ENCODE data around the gene MED8.
"Not testable (repeated sequence)": the region's sequence is repeated elsewhere in the genome, so short reads cannot be mapped to it uniquely, and the experiment has no call there.

The MED8 gene

DNA sequence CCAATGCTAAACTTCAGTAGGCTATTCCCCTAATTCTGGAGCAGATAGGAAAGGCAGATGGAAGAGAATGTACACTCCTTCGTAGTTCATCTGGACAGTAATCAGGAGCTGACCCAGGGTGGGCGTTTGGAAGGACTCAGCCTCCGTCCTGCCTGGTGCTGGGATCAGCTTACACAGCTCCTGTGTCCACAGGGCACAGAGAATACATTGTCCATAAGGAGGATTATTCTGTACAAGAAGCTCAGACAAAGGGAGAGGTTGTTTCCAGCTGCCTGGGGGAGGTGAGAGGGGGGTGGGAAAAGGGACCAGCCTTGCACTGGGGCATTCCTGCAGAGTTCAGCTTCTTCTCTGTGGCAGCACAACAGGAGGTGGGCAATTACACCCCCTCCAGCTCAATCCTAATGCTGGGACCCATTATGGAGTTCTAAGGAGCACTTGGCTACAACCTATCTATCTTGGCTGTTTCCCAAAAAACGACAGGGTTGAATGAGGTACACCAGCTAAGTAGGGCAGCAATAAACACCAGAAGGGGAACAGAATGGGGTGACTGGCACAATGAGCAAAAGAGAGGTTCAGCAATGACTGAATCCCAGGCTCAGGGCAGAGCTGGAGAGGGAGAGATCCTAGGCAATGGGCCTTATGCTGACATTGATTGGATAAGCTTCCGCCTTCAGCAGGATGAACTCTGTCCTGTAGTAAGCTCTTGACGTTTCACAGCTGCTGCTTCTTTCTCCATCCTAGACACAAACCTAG is 7.4 kb downstream of the MED8 start:
- no peak for FAIRE-seq

GRCh38 chr1:43381612-43382011 is 8.0 kb downstream of the MED8 start:
- no peak for FAIRE-seq

- FAIRE-seq = no peak
These were observed 10.1 kb downstream of the MED8 start for GRCh38 chr1:43379476-43379875.

DNA sequence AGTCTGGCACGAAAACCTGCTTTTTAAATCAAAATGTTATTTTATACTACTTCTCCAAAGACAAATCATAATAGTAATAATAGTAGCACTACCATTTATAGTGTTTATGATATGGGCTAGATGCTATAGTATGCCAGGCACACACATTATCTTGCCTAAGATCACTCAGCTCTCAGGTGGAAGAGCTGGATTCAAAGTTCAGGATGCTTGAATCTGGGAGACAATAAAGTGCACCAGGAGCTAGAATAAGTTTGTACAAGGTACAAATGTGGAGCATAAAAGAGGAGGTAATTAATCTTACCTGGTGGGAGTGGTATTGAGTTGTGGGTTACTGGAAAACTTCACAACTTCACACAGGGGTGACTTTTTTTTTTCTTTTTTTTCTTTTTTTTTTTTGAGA is 11.8 kb downstream of the MED8 start:
- FAIRE-seq = no peak

DNA sequence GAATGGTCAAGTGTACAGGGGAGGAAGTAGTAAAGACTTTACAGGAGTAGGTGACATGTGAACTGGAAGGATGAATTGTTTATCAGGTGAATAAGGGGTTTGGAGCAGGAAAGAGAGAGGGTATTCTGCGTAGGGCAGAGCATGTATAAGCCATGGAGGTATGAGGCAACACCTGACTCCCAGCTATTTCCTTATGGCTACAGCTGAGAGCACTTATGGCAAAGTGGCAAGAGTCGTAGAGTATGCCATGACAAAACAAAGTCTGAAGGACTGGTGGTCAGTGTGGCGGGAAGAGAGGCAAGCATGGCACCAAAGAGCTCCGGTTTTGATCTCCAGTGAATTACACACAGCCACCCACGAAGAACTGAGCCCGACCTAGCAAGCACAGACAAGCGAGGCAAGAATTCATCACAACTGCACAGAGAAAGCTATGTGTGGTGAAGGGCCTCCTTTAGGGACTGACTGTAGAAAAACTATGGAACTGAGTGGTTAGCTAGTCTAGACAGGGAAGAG is 12.8 kb downstream of the MED8 start:
- no peak for FAIRE-seq

DNA sequence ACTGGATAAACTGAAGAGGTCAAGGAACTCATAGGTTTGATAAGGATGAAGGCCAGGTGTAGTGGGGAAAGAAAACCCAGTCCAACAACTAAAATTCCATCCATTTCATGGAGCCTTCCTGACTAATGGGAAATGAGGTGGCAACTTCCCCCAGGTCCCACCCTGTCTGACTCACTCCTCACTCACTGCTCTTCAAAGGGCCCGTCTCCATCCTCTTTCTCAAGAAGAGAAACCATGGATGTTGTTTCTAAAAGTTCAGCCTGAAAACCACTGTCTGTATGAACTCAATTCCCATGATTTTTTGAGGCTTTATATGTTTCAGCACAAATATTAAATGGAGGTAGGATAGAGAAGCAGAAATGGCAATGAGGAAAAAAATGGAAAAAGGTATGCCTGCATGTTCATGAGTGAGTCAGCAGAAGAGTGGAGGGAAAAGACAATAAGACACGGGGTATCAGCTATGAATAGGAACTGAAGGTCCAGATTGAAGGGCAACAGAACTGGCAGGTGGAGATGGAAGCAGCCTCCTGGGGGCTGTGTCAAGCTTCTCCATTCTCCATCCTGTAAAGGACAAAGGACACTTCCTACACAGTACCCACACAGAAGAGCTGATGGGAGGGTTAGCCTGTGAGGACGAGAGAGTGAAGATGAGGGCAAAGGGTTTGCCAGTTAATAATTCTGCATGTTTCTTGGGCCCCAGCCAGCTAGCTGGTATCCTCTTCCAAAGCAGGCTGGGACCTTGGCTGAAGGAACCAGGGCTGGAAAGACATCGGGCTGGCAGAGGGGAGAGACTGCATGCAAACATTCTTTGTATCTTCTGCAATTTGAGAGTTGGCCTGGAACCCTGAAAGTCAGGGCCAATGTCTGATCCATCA is 16.3 kb downstream of the MED8 start:
- no peak for FAIRE-seq

GRCh38 chr1:43372172-43372571 is 17.4 kb downstream of the MED8 start:
- no peak for FAIRE-seq

DNA sequence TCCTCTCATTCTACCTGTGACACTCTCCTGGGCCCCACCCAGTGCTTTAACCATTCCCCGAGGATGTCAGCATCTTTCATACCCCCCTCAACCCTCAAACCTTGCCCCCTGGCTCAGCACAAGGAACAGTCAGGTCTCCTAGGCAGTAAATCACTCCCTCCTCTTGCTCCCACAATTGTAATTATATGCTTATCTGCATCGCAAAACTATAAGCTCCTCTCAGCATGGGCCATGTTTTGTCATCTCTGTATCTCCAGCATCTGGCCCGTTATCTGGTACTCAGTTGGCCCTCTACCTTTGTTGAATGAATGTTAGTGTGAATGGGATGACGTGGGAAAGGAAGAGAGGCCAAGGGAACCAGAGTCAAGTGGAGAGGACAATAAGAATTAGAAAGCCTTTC is 19.0 kb downstream of the MED8 start:
- FAIRE-seq = no peak

DNA sequence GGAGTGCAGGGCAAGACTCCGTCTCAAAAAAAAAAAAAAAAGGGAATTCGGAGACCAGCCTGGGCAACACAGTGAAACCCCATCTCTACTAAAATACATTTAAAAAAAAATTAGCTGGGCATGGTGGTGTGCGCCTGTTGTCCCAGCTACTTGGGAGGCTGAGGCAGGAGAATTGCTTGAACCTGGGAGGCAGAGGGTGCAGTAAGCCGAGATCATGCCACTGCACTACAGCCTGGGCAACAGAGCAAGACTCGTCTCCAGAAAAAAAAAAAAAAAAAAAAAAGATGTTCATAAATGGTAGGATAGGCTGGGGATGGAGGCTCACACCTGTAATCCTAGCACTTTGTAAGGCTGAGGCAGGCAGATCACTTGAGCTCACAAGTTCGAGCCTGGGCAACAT is 19.8 kb downstream of the MED8 start:
- not testable (repeated sequence) for FAIRE-seq

DNA sequence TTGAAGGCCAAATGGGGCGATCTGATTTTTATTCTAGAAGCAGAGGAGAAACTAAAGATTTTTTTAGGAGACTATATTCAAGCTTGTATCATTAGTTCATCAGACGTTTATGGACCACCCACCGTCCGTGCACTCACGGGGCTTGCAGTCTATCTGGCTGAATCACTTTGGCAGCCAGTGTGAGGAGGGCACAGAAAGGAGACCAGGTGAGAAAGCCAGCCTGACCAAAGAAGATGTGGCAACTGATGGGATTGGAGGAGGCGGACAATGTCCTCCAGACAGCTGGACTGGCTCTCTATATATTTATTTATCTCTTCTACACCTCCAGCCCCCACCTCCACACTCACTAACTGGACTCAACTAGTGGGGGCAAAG is 21.0 kb downstream of the MED8 start:
- no peak for FAIRE-seq

DNA sequence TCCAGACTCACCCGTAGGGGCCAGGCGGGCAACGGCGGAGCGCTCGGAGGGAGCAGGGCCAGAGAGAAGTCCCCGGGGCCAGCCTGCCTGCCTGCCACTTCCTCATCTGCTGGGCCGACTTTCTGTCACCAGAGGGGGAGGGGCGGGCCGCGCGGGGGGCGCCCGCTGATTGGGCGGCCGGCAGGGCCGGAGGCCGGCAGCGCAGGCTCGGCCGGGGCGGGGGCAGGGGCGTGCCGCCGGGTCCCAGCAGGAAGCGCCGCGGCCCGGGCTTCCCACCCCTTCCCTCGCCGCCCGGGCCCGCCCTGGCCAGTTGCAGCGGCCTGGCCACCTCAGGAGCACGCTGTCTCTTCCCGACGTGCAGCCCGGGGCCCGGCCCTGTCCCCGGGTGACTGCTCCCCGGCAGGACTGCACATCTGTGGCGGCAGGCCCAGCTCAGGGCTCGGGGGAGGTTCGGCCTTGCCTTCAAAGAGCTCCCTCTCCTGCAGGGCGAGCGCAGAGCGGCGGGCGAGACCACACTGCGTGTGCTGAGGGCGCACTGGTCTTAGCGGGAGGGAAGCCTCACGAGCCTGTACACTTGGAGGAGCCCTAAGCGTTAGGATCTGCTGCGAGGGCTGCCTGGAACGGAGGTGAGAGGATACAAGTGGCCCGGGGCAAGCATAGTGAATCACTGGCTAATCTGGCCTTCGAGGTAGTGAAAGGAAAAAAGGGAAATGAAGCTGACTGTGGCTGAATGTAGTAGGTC is 21.5 kb downstream of the MED8 start, which contains the start of gene ELOVL1:
Gene ELOVL1 (minus strand): TSS at position 108 of the 742 bp plus-strand sequence. CDS start 2,402 bp downstream, outside the sequence.
- FAIRE-seq = no peak

GRCh38 chr1:43367026-43367903 is 22.3 kb downstream of the MED8 start:
- no peak for FAIRE-seq

DNA sequence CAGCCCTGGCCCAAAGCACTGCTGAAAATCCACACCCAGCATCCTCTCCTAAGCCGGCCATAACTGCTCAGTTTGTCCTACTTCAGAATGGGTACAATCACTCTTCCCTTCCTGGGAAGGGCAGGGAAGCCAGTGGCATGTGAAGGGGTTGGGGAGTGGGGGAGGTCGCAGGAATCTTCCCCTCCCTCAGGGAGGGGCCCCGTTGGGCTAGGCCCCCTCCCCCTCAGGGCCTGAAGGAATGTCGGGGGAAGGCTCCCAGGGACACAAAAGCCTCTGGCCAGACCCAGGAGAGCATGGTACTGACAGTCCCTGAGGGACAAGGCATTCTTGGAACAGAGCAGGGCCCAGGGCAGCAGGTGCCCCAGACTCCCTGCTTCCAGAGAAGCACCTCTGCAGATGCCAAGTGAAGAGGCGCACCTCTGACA is 23.0 kb downstream of the MED8 start:
- FAIRE-seq = no peak

DNA sequence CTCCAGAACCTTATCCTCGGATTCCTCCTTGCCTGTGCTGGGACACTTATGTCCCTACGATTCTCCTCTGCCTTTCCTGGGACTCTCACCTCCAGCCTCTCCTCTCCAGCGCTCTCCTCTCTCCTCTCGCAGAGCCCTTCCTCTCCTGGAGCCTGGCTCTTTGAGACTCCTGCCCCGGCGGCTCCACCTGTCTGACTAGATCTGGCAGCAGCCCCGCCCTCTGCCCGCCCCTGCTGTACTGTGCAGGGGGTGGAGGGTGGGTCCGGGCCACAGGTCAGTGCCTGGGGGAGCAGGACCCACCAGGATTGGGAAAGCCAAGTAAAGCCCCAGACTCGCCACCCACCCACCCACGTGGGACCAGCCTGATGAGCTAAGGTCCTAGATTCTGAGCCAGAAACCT is 23.4 kb downstream of the MED8 start:
- FAIRE-seq = no peak

DNA sequence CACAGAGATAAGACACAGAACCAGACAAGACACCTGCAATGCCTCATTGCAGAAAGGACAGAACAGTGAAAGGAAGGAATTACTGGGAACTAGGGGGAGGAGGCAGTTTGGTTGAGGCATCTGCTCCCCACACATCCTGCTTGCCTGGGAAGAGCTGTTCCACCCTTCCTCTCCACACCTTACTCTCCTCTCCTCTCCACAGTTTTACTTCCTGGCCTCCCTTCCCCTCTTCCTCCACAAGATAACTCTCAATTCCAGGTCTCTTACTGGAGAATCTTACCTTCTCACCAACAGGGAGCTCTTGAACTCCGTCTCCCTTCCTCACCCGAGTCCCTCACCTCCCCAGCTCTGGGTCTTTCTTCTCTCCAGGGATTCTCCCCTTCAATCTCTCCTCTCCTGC is 23.9 kb downstream of the MED8 start:
- FAIRE-seq = no peak

DNA sequence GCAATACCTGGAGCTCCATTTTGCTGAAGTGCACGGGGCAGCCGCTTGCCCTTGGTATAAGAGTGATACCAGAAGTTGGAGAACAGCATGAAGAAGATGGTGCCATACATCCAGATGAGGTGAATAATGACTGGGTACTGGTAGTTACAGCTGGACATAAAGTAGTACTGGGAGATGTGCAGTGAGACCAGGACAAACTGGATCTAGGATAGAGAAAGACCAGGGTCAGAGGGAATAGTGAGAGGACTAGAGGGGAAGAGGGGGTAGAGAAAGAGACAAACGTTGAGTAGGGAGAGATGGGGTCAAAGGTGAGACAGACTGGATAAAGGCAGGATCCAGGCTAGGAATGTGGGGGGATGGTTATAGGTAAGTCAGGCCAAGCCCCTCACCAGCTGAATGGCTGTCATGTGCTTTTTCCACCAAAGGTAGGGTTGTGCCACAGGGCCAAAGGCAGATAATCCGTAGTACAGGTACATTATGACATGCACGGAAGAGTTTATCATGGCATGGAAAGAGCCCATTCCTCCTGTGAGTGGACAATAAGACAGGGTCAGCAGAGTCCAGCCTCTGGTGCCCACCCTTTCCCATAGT is 25.6 kb downstream of the MED8 start:
- FAIRE-seq = no peak

DNA sequence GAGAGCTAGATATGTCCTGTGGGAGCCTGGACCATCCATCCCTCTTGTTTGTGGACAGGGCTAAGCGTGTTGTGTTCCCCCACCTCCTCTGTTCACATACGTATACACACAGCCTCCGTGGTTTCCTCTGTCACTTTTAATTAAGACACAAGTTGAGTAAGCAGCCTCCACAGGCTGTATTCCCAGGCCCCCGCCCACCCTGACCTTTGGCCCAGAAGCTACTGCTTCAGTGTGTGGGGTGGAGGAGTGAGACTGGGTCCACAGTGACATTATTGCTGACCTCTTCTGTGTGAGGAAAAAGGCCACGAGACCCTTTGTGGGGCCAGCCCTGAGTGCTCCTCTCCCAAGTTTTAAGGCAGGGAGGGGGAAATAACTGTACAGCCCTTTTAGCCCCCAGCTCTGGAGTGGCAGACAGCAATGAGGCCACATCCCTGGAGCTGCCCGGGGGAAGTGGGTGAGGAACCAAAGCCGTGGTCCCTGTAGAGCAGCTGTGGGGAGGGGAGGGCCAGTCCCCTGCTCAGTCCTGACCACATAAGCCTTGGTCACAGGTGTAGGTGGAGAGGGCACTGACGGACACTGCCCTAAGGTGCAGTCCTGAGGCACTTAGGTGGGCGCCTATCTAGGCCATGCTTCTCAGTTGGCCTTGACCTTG is 26.2 kb downstream of the MED8 start:
- FAIRE-seq = no peak

DNA sequence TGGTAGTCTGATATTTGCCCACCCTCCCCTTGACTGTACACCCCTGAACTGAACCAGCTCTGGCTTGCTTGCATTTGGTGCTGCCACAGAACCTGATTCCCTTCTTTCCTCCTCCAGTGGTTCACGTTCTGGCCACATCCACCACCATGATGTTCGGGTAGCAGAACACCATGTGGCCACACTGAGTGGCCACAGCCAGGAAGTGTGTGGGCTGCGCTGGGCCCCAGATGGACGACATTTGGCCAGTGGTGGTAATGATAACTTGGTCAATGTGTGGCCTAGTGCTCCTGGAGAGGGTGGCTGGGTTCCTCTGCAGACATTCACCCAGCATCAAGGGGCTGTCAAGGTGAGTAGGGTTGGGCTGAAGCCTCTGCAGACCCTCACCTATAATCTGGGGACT is 29.0 kb downstream of the MED8 start:
- no peak for FAIRE-seq

- no peak for FAIRE-seq
These were observed 29.9 kb downstream of the MED8 start for GRCh38 chr1:43359696-43360095.

- peak; percentile 95 for FAIRE-seq
These were observed 30.6 kb downstream of the MED8 start, which contains the start of gene CDC20 for GRCh38 chr1:43358746-43359693. Gene CDC20 (plus strand): TSS chr1:43358981. CDS start chr1:43359216, 235 bp downstream.
